Neuronal stem cell (in vitro differentiated cells): Measurements from ENCODE around the gene FPGS.
"Not testable (repeated sequence)": the region's sequence is repeated elsewhere in the genome, so short reads cannot be mapped to it uniquely, and the experiment has no call there.

Experiments used
- DNase-seq: peaks from one replicate; pipeline ENCODE4 v3.0.0-alpha.2; 2013; ENCODE audit warnings: low spot score
- H2AFZ ChIP-seq: one replicate; pipeline ENCODE4 v1.6.1; 2013; ENCODE audit warnings: mild to moderate bottlenecking, low read length, inconsistent platforms
- H2AK5ac ChIP-seq: 2 replicates; pipeline ENCODE4 v1.6.1; 2013; ENCODE audit warnings: low read depth, mild to moderate bottlenecking, inconsistent platforms, low read length, moderate library complexity, mixed read lengths
- H2BK120ac ChIP-seq: 2 replicates; pipeline ENCODE4 v1.6.1; 2013; ENCODE audit warnings: low read depth, mild to moderate bottlenecking, inconsistent platforms, low read length, moderate library complexity, mixed read lengths
- H2BK12ac ChIP-seq: one replicate; pipeline ENCODE4 v1.6.1; 2013; ENCODE audit warnings: low read length, inconsistent platforms
- H2BK15ac ChIP-seq: 2 replicates; pipeline ENCODE4 v1.6.1; 2013; ENCODE audit warnings: mild to moderate bottlenecking, low read length, inconsistent platforms, mixed read lengths
- H2BK5ac ChIP-seq: one replicate; pipeline ENCODE4 v1.6.1; 2013; ENCODE audit warnings: inconsistent platforms, mild to moderate bottlenecking, low read length, moderate library complexity
- H3K14ac ChIP-seq: one replicate; pipeline ENCODE4 v1.6.1; 2013; ENCODE audit warnings: low read length, inconsistent platforms
- H3K18ac ChIP-seq: 2 replicates; pipeline ENCODE4 v1.6.1; 2013; ENCODE audit warnings: low read length, inconsistent platforms
- H3K23ac ChIP-seq: 2 replicates; pipeline ENCODE4 v1.6.1; 2013; ENCODE audit warnings: low read depth, mild to moderate bottlenecking, mixed read lengths, low read length, inconsistent platforms; ENCODE audit not compliant: poor library complexity
- H3K27ac ChIP-seq: replicated peaks from 3 replicates; pipeline ENCODE4 v1.5.1; 2013; ENCODE audit warnings: low read length, inconsistent platforms
- H3K27me3 ChIP-seq, 3 experiments: 2 replicates each; pipeline ENCODE4 v1.6.1; 2013; ENCODE audit warnings: low read length in 3 of 3, mild to moderate bottlenecking in 2 of 3, inconsistent platforms in 1 of 3, low read depth in 1 of 3, mixed read lengths in 1 of 3, moderate library complexity in 1 of 3; ENCODE audit not compliant: control insufficient read depth in 3 of 3, insufficient read depth in 3 of 3
- H3K36me3 ChIP-seq, 2 donors: replicated peaks in 1 of 2; 2 replicates each; pipeline ENCODE4 v1.6.1; 2013; ENCODE audit warnings: low read length in 2 of 2; ENCODE audit not compliant: control insufficient read depth in 2 of 2, insufficient read depth in 2 of 2
- H3K4ac ChIP-seq: 2 replicates; pipeline ENCODE4 v1.6.1; 2013; ENCODE audit warnings: inconsistent platforms, mild to moderate bottlenecking, low read length, moderate library complexity
- H3K4me1 ChIP-seq, 2 donors: 1 replicate in 1 of 2; 2 replicates in 1 of 2; pipeline ENCODE4 v1.6.1; 2013; ENCODE audit warnings: low read length in 2 of 2, low read depth in 1 of 2; ENCODE audit not compliant: control insufficient read depth in 2 of 2, insufficient read depth in 1 of 2
- H3K4me2 ChIP-seq: one replicate; pipeline ENCODE4 v1.6.1; 2013; ENCODE audit warnings: mild to moderate bottlenecking, low read length, inconsistent platforms; ENCODE audit not compliant: insufficient read depth, poor library complexity, severe bottlenecking
- H3K4me3 ChIP-seq, 2 donors: 2 replicates each; pipeline ENCODE4 v1.5.1; 2013; ENCODE audit warnings: low read length in 2 of 2, mild to moderate bottlenecking in 2 of 2, inconsistent platforms in 1 of 2, moderate library complexity in 1 of 2
- H3K79me1 ChIP-seq: one replicate; pipeline ENCODE4 v1.6.1; 2013; ENCODE audit warnings: low read depth, mild to moderate bottlenecking, inconsistent platforms, low read length, moderate library complexity
- H3K9ac ChIP-seq: one replicate; pipeline ENCODE4 v1.6.1; 2013; ENCODE audit warnings: mild to moderate bottlenecking, low read depth, low read length, inconsistent platforms; ENCODE audit not compliant: poor library complexity
- H3K9me3 ChIP-seq, 2 donors: replicated peaks in 1 of 2; 2 replicates each; pipeline versions ENCODE3 to v1.6.1; 2013; ENCODE audit warnings: low read length in 2 of 2, mild to moderate bottlenecking in 2 of 2, inconsistent platforms in 1 of 2, low read depth in 1 of 2, mixed read lengths in 1 of 2, moderate library complexity in 1 of 2; ENCODE audit not compliant: control insufficient read depth in 2 of 2, insufficient read depth in 1 of 2
- H4K8ac ChIP-seq: one replicate; pipeline ENCODE4 v1.6.1; 2013; ENCODE audit warnings: low read depth, mild to moderate bottlenecking, inconsistent platforms, low read length, moderate library complexity
- H4K91ac ChIP-seq: one replicate; pipeline ENCODE4 v1.6.1; 2013; ENCODE audit warnings: low read length, low read depth, mild to moderate bottlenecking, inconsistent platforms; ENCODE audit not compliant: poor library complexity
- WGBS, 2 donors: extraction: QIAGEN DNeasy Blood & Tissue Kit; methylation state at CpG; one replicate each; pipeline ENCODE4 v1.1.7; 2013; ENCODE audit warnings: missing lambda C conversion rate in 2 of 2, mixed read lengths in 1 of 2; ENCODE audit not compliant: insufficient read length in 2 of 2, insufficient replicate concordance in 1 of 2; ENCODE audit errors: extremely low coverage in 2 of 2; 5-methylcytosine and 5-hydroxymethylcytosine counted together

FPGS gene

GRCh38 chr9:127832248-127832647 is 29.6 kb downstream of the FPGS start:
- Histone ChIP-seq H3K4ac (no peak overlapping the region), H3K4me3 (no peak overlapping the region), H3K4me2 (no peak overlapping the region), H4K91ac (no peak overlapping the region), H4K8ac (no peak overlapping the region), H3K27ac (no peak overlapping the region), H3K27me3 (peaks cover 0 to 1% (median 0%) of the 10 kb centered on the region in 3 experiments), H3K9me3 (peaks cover 5% of the 10 kb centered on the region in 2 donors), H3K18ac (no peak overlapping the region), H2BK12ac (no peak overlapping the region), H2BK15ac (no peak overlapping the region), H3K36me3 (no peaks in the 10 kb centered on the region), H3K9ac (no peak overlapping the region), H2AK5ac (no peak overlapping the region), H3K4me1 (peaks cover 16 to 19% of the 10 kb centered on the region in 2 donors), H2BK5ac (no peak overlapping the region), H3K79me1 (no peaks in the 10 kb centered on the region), H2BK120ac (no peak overlapping the region), H3K14ac (no peak overlapping the region), H2AFZ (no peak overlapping the region), H3K23ac (no peak overlapping the region)
- no CpG with 5 or more reads among the region's 7 CpGs for WGBS, 2 donors
- DNase-seq: no peak

GRCh38 chr9:127833555-127833954 is 30.9 kb downstream of the FPGS start:
- no peak overlapping the region for H3K14ac ChIP-seq
- no peak overlapping the region for H3K18ac ChIP-seq
- no peak overlapping the region for H2BK12ac ChIP-seq
- H2AFZ ChIP-seq: no peak overlapping the region
- no peak overlapping the region for H2AK5ac ChIP-seq
- WGBS, 2 donors: no CpG with 5 or more reads among the region's 1 CpG
- no peak overlapping the region for H2BK15ac ChIP-seq
- no peak overlapping the region for H3K27ac ChIP-seq
- H2BK5ac ChIP-seq: no peak overlapping the region
- no peak overlapping the region for H2BK120ac ChIP-seq
- H3K4me2 ChIP-seq: no peak overlapping the region
- no peaks in the 10 kb centered on the region for H3K79me1 ChIP-seq
- no peak overlapping the region for H3K23ac ChIP-seq
- H4K8ac ChIP-seq: no peak overlapping the region
- peaks cover 5% of the 10 kb centered on the region in 2 donors for H3K9me3 ChIP-seq
- no peak overlapping the region for H3K4me3 ChIP-seq
- DNase-seq: no peak
- no peaks in the 10 kb centered on the region for H3K36me3 ChIP-seq
- peaks cover 16 to 22% of the 10 kb centered on the region in 2 donors for H3K4me1 ChIP-seq
- no peaks in the 10 kb centered on the region for H3K27me3 ChIP-seq
- H3K4ac ChIP-seq: no peak overlapping the region
- H4K91ac ChIP-seq: no peak overlapping the region
- no peak overlapping the region for H3K9ac ChIP-seq

GRCh38 chr9:127835991-127836516 is 33.4 kb downstream of the FPGS start:
- no peak overlapping the region for H2BK12ac ChIP-seq
- H3K4me1 ChIP-seq: peaks cover 15 to 25% of the 10 kb centered on the region in 2 donors
- H3K9ac ChIP-seq: no peak overlapping the region
- no peak overlapping the region for H2BK120ac ChIP-seq
- no peaks in the 10 kb centered on the region for H3K79me1 ChIP-seq
- no peaks in the 10 kb centered on the region for H3K36me3 ChIP-seq
- H2AK5ac ChIP-seq: peak overlapping the region; percentile 0
- no peaks in the 10 kb centered on the region for H3K27me3 ChIP-seq
- no peak overlapping the region for H3K23ac ChIP-seq
- no CpG with 5 or more reads among the region's 17 CpGs for WGBS, 2 donors
- no peak overlapping the region for H3K4me2 ChIP-seq
- H3K18ac ChIP-seq: peak overlapping the region; percentile 70
- H4K91ac ChIP-seq: no peak overlapping the region
- no peak overlapping the region for H3K4ac ChIP-seq
- H2BK15ac ChIP-seq: peak overlapping the region; percentile 15
- H3K27ac ChIP-seq: peak overlapping the region; percentile 29
- H3K14ac ChIP-seq: no peak overlapping the region
- H4K8ac ChIP-seq: no peak overlapping the region
- H3K4me3 ChIP-seq: no peak overlapping the region
- peak overlapping the region; percentile 86 for H2AFZ ChIP-seq
- DNase-seq: no peak
- H2BK5ac ChIP-seq: peak overlapping the region; percentile 47
- H3K9me3 ChIP-seq: no peaks in the 10 kb centered on the region

DNA sequence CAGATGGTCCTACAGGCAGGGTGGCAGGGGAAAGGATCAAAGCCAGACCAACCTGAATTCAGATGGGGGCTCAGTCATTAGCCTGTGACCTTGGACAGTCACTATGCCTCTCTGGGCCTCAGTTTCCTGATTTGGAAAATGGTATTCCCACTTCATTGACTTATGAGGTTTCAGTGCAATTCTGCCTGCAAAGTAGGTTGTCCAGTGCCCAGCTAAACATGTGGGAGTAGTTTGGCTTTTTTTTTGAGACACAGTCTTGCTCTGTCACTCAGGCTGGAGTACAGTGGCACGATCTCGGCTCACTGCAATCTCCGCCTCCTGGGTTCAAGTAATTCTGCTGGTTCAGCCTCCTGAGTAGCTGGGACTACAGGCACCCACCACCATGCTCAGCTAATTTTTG is 33.9 kb downstream of the FPGS start:
- WGBS, 2 donors: no CpG with 5 or more reads among the region's 3 CpGs
- H3K27ac ChIP-seq: peak overlapping the region; percentile 5
- not testable (repeated sequence) for DNase-seq

More for the DNA sequence above, 33.9 kb downstream of the FPGS start:
- not testable (repeated sequence) for H2BK12ac ChIP-seq, H2BK5ac ChIP-seq, H3K4ac ChIP-seq, H3K23ac ChIP-seq, H3K9ac ChIP-seq, H3K4me3 ChIP-seq, H3K79me1 ChIP-seq, H3K27me3 ChIP-seq, H3K36me3 ChIP-seq, H3K9me3 ChIP-seq, H3K14ac ChIP-seq, H2BK120ac ChIP-seq, H2AK5ac ChIP-seq, H4K8ac ChIP-seq, H2BK15ac ChIP-seq, H3K4me2 ChIP-seq, H4K91ac ChIP-seq
- peak overlapping the region; percentile 86 for H2AFZ ChIP-seq
- peaks cover 15 to 25% of the 10 kb centered on the region in 2 donors for H3K4me1 ChIP-seq
- H3K18ac ChIP-seq: peak overlapping the region; percentile 25
